GM18858 (cell line): ENCODE measurements around the gene HSPG2.
"Not testable (repeated sequence)": the region's sequence is repeated elsewhere in the genome, so short reads cannot be mapped to it uniquely, and the experiment has no call there.

Experiments
- ATAC-seq: cut with Tn5 transposase; IDR thresholded peaks from one replicate; pipeline ENCODE4 v1.9.1; 2021; ENCODE audit not compliant: unreplicated experiment

Gene HSPG2

GRCh38 chr1:21830792-21831453 is 106.2 kb downstream of the HSPG2 start:
- ATAC-seq, result no peak

GRCh38 chr1:21829294-21829693 is 107.8 kb downstream of the HSPG2 start:
- ATAC-seq, result no peak

GRCh38 chr1:21828506-21829210 is 108.5 kb downstream of the HSPG2 start:
- ATAC-seq, result no peak

GRCh38 chr1:21828075-21828474 is 109.0 kb downstream of the HSPG2 start:
- ATAC-seq, result no peak

GRCh38 chr1:21827141-21827679 is 109.9 kb downstream of the HSPG2 start:
- no peak for ATAC-seq

- not testable (repeated sequence) for ATAC-seq
Measured at GRCh38 chr1:21826694-21827093, 110.4 kb downstream of the HSPG2 start.

- no peak for ATAC-seq
Measured at GRCh38 chr1:21825393-21825792, 111.7 kb downstream of the HSPG2 start.

- no peak for ATAC-seq
Measured at GRCh38 chr1:21824926-21825325, 112.2 kb downstream of the HSPG2 start.

- no peak for ATAC-seq
Measured at GRCh38 chr1:21823980-21824702, 113.0 kb downstream of the HSPG2 start.

- no peak for ATAC-seq
Measured at GRCh38 chr1:21823206-21823979, 113.7 kb downstream of the HSPG2 start.

GRCh38 chr1:21822349-21822748 is 114.8 kb downstream of the HSPG2 start:
- ATAC-seq, result no peak

- no peak for ATAC-seq
Measured at GRCh38 chr1:21821385-21822019, 115.6 kb downstream of the HSPG2 start.

GRCh38 chr1:21820597-21821232 is 116.4 kb downstream of the HSPG2 start:
- ATAC-seq, result no peak

GRCh38 chr1:21818656-21819055 is 118.5 kb downstream of the HSPG2 start:
- ATAC-seq, result no peak

GRCh38 chr1:21816602-21817302 is 120.4 kb downstream of the HSPG2 start:
- no peak for ATAC-seq

GRCh38 chr1:21815724-21816321 is 121.3 kb downstream of the HSPG2 start:
- no peak for ATAC-seq

GRCh38 chr1:21814981-21815582 is 122.0 kb downstream of the HSPG2 start:
- no peak for ATAC-seq

- no peak for ATAC-seq
Measured at GRCh38 chr1:21814241-21814918, 122.7 kb downstream of the HSPG2 start.
